Kidney capillary endothelial cell (primary cell): ENCODE data around the gene PNPLA6.

ENCODE experiments used
- DNase-seq: peaks from one replicate; pipeline ENCODE4 v3.0.0-alpha.2; 2018; ENCODE audit warnings: low spot score

The PNPLA6 gene

GRCh38 chr19:7535047-7535997, at the start of gene PNPLA6:
TSS of gene PNPLA6 (plus strand) at chr19:7535717. CDS start at chr19:7535789, 72 bp downstream.
- peak; percentile 86 for DNase-seq

GRCh38 chr19:7486923-7487322, 48.6 kb upstream of the PNPLA6 start:
- DNase-seq = no peak

- peak; percentile 83 for DNase-seq
Measured at GRCh38 chr19:7488736-7489353, 46.7 kb upstream of the PNPLA6 start, which contains the start of gene PEX11G. TSS of gene PEX11G (minus strand) at chr19:7489035. CDS start at chr19:7489010, 25 bp downstream.

- no peak for DNase-seq
Measured at GRCh38 chr19:7489609-7490044, 45.9 kb upstream of the PNPLA6 start.

GRCh38 chr19:7492142-7492541, 43.4 kb upstream of the PNPLA6 start:
- peak; percentile 85 for DNase-seq

- DNase-seq = no peak
Measured at GRCh38 chr19:7492558-7492957, 43.0 kb upstream of the PNPLA6 start.

GRCh38 chr19:7494416-7495098, 41.0 kb upstream of the PNPLA6 start:
- DNase-seq = no peak

GRCh38 chr19:7497292-7497691, 38.2 kb upstream of the PNPLA6 start:
- no peak for DNase-seq

- DNase-seq = no peak
Measured at GRCh38 chr19:7500811-7501450, 34.6 kb upstream of the PNPLA6 start.

GRCh38 chr19:7502552-7502951, 33.0 kb upstream of the PNPLA6 start:
- DNase-seq = no peak

GRCh38 chr19:7504684-7505083, 30.8 kb upstream of the PNPLA6 start:
- no peak for DNase-seq

- DNase-seq = no peak
Measured at GRCh38 chr19:7505288-7505681, 30.2 kb upstream of the PNPLA6 start.

- no peak for DNase-seq
Measured at GRCh38 chr19:7505682-7506384, 29.7 kb upstream of the PNPLA6 start.

- DNase-seq = peak; percentile 61
Measured at GRCh38 chr19:7506385-7507328, 28.9 kb upstream of the PNPLA6 start.

GRCh38 chr19:7507884-7508283, 27.6 kb upstream of the PNPLA6 start:
- peak; percentile 87 for DNase-seq

GRCh38 chr19:7509625-7510024, 25.9 kb upstream of the PNPLA6 start:
- DNase-seq = no peak

GRCh38 chr19:7512400-7512851, 23.1 kb upstream of the PNPLA6 start:
- DNase-seq = no peak

- DNase-seq = no peak
Measured at GRCh38 chr19:7513809-7514642, 21.5 kb upstream of the PNPLA6 start.

- DNase-seq = no peak
Measured at GRCh38 chr19:7515110-7515644, 20.3 kb upstream of the PNPLA6 start.
